IPS DF 4.7 (cell line): ENCODE data around the gene RAB30.
"Not testable (repeated sequence)": the region's sequence is repeated elsewhere in the genome, so short reads cannot be mapped to it uniquely, and the experiment has no call there.

Source experiments
- DNase-seq: peaks from one replicate; pipeline ENCODE4 v3.0.0-alpha.2; 2013; ENCODE audit warnings: low spot score; ENCODE audit errors: extremely low read depth

Gene RAB30

DNA sequence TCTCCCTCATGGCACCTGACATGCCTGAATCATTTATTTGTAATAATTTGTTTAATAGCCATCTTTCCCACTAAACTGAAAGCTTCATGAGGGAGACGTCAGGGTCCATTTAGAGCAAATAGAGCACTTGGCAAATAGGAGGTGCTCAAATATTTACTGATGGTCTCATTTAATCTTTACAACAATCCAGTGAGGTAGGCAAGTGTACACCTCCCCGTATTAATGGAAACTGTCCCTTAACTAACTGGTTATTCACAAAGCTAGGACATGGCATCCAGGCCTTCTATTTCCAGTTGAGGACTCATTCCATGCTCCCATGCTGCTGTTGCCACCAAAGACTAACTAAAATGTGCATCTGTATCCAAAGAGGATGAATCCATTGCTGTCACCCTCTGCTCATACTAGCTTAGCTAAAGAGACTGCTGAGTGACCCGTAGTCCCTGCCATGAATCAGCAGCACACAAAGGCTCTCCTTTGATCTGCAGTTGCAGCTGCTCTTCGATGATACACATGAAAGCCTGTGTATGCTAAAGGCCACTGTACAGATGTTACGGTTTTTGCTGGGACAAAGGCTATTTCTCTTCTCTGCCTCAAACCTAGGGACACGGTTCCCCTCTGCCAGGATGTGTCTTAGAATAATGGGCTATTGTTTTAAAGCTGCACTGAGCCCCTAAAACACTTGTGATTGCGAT lies 82.6 kb downstream of the RAB30 start:
- no peak for DNase-seq

DNA sequence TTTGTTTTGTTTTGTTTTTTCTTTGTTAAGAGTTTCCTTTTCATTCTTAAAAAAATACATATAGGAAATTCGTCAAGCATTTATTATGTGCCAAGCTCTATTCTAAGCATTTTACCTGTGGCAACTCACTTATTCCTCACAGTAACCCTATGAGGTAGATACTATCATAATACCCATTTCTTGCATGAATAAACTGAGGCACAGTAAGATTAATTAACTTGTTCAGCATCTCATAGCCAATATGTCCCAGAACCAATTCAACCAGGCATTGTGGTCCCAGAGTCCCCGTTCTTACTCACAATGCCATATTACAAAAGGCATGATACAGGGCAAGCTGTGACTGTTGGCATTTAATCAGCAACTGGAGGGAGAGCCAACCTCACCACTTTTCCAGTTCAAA lies 83.7 kb downstream of the RAB30 start:
- DNase-seq: no peak

DNA sequence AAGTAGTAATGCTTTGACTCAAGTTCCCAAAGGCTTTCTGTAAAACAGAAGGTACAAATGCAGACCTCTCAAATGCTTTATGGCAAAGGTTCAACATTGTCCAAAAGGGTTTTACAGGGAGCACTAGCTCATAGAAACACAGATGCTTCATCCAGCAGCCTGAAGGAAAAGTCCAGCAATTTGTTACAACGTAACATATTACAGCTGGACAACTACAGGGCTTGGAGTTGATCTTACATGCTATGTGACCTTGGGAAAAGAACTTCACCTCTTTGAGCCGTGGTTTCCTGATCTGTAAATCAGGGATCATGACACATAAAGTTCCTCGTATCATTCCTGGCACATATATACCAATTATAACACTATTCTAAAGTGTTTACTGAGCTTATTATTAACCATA lies 85.3 kb downstream of the RAB30 start:
- DNase-seq: no peak

DNA sequence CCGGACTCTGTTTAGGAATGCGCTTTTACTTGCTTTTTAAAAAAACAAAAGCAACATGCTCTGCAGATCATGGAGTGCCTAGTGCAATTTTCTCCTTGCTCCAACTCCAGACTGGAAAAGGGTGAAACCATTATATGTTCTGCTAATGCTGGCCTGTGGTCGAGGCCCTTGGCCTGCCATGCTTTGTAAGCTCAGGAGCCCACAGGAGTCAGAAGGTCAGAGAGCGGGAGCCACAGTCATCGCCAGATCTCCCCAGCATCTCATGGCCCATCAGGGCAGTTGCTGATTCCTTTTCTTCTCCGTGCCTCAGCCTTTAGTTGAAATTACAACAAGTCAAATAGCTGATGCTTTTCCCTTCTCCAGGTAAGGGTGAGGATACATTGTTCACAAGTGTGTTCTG lies 89.8 kb downstream of the RAB30 start:
- DNase-seq: no peak

DNA sequence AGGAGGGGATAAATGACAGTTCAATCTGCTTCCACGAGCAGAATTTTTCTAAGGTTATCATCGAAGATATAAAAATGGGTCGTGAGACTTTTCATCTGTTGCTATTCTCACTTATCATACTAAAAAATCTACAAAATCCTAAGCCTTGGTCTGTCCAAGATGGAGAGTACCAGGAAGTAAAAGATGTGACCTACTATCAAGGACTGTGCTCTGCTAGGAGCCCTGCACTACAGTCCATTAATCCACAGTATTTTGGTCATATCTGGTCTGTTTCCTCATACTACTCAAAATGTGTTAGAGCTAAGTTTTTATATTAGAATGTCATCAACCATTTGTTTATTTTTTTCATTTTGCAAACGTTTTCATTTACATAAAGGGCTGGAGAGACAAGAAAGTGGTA lies 90.8 kb downstream of the RAB30 start:
- DNase-seq: no peak

DNA sequence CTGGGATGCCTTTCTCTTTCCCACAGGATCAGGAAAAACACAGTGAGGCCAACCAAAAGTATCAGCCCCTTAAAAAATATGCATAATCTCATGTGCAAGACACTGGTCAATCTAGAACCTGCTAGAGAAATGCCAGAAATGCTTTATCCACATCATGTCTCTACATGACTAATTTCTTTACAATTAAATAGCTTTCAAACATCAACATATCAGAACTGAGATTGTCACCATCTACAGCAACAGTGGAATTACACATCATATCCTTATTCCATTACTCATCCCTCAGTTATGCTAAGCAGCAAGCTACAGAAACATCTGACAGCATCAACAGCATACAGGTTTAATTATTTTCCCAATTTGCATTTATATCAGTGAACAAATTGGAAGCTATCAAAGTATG lies 91.4 kb downstream of the RAB30 start:
- DNase-seq: no peak

DNA sequence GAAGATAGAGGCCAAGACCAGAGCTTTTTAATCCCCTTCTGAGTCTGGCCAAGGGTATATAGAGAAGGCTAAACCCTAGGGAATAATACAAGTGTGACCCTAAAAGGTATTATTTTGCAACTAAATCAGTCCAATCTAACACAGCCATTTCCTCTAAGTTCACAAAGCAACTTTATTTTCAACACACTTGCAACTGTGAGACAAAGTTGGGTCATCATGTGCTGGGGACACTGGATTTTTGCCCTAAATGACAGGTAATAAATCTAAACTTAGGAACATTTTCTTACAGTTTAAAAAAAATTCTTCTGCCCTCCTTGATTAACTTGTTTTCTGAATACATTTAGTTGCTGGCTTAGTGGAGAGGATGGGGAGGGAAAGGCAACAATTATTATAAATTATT lies 91.9 kb downstream of the RAB30 start:
- DNase-seq: no peak

DNA sequence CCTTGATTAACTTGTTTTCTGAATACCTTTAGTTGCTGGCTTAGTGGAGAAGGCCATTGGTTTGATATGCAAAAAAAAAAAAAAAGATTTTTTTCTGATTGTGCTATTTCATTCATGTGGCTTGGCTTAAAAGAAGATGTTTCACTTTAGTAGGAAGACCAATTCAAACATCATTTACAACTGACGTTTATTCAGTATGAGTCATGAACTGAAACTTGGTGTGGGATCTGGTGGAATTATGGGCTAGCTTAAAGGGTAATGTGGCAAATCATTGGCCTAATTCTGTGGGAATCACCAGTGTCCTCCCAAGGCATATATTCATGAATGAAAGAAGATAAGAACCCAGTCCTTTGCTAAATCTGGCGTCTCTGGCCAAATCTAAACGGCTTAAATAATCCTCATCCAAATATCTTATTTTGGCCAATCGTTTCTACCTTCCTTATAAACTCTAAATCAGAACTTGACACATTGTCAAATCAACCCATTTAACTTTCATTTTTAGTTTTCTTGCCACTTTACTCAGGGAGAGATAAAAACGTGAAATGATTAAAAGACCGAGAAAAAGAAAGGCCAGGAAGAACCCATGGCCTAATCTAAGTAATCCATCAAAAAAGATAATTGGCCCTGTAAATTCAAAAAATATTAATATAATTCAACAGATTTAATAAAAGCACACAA lies 93.1 kb downstream of the RAB30 start:
- no peak for DNase-seq

DNA sequence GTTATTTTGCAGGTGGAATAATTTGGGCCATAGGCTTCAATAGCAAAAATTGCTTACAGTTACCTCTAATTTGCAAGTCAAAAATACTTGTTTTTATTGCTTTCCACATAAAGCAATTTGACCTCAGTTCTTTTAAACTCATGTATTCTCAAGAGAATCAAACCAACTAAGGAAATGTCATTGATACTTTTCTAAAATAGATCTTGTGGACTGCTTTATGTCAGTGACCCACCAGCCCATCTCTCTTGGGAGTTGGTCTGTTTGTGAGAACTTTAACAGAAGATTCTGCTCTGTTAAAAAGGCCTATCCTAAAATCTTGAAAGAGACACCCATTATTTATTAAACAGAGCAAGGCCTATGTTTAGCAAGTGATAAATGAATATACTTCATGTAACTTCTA lies 94.9 kb downstream of the RAB30 start:
- DNase-seq: no peak

DNA sequence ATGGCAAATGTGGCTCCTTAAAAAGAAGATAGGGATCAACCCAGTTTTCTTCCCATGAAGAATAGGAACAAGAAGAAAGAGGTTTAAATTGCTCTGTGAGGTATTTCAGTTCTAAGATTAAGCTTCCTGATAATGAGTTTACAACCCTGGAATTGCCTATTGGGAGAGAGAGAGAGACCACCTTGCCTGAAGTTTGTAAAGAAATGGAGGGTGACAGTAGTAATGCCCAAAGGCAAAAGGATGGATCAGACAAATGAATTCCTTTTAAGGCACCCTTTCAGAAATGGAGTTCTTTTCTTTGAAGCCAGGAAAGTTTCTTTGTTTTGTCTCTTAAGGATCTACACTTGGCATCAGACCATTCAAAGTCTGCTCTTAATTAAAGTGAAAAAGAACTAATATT lies 95.8 kb downstream of the RAB30 start:
- no peak for DNase-seq

DNA sequence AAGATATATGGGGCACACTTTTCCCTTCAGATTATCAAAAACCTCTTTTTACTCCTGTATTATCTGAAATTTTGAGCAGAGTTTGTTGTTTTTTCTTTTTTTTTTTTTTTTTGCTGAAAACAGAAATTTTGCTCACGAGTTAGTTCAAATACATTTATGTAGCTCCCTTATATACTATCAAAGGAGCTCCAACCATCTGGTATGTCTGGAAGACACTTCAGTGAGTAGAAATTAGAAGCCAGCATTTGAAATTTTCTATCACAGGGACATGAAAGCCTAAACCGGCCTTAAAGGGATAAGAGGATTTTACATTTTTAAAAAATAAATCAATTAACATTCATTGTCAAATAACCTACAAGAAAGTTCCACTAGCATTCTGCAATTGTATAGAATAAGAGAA lies 96.8 kb downstream of the RAB30 start:
- no peak for DNase-seq

DNA sequence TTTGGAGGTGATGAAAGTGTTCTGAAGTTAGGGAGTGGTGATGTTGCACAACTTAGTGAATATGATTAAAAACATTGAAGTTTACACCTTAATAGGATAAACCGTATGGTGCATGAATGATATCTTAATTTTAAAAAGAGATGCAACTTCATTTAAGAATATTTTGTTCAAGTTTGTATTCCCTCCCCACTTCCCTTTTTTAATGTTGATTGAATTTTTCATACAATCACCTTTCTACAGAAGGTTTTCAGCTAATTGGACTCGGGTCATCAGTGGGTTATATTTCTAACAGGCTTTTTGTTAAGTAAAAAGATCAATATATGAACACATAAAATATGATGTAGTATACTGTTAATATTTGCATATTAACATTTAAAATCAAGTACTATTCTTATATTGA lies 97.6 kb downstream of the RAB30 start:
- DNase-seq: no peak

DNA sequence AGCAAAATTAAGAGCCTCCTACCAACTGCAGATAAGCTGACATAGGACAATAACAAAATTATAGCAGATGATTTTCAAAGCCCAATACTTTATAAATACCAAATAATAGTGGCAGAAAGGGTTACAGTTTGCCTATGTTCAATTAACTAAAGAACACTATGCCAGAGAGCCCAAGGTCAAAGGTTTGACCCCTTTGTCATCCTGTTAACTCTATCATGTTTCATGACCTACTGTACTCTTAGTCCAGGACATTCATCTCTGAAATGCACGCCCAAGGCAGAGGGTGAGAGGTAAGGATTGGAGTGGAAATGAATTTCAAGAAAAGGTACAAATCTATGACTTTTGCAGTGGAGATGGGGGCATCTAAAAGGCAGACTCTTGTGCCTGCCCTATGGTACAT lies 99.6 kb downstream of the RAB30 start:
- DNase-seq: no peak

DNA sequence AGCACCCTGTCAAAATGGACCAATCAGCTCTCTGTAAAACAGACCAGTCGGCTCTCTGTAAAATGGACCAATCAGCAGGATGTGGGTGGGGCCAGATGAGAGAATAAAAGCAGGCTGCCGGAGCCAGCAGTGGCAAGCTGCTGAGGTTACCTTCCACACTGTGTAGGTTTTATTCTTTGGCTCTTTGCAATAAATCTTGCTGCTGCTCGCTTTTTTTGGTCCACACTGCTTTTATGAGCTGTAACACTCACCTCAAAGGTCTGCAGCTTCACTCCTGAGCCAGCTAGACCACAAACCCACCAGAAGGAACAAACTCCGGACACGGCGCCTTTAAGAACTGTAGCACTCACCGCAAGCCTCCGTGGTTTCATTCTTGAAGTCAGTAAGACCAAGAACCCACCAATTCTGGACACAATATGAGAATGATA lies 100.2 kb downstream of the RAB30 start:
- DNase-seq: not testable (repeated sequence)

DNA sequence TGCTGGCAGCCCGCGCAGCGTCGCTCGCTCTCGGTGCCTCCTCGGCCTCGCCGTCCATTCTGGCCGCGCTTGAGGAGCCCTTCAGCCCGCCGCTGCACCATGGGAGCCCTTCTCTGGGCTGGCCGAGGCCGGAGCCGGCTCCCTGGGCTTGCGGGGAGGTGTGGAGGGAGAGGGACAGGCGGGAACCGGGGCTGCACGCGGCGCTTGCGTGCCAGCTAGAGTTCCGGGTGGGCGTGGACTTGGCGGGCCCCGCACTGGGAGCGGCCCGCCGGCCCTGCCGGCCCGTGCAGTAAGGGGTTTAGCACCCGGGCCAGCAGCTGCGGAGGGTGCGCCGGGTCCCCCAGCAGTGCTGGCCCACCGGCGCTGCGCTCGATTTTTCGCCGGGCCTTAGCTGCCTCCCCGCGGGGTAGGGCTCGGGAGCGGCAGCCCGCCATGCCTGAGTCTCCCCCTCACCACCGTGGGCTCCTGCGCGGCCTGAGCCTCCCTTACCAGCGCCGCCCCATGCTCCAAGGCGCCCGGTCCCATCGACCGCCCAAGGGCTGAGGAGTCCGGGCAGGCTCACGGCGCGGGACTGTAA lies 101.1 kb downstream of the RAB30 start:
- not testable (repeated sequence) for DNase-seq

DNA sequence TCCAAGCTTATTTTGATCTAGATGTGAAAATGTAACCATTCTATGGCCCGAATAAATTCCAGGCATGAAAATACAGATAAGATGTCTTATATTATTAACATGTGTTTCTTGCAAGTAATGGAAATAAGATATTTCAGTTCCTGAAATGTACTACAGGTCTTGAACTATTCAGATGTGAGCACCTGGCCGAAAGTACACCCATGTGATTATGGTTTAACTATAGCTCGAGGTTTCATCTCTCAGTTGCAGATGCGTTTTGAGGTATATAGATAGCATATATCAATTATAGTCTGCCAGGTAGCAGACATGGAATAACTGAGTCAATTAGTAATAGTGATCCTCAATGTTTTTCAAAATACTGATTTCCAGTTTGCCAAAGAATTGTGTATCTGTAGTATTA lies 101.9 kb downstream of the RAB30 start:
- no peak for DNase-seq

DNA sequence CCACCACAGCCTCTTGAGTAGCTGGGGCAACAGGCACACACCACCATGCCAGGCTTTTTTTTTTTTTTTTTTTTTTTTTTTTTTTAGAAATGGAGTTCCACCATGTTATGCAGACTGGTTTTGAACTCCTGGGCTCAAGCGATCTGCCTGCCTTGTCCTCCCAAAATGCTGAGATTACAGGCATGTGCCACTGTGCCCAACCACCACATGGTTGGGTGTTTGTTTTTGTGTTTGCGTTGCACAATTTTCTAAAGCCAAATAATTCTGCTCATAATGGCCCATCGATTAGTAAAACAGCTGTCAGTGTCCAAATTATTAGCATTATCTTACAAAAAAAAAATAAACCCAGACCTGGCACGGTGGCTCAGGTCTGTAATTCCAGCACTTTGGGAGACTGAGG lies 104.3 kb downstream of the RAB30 start:
- DNase-seq: no peak

DNA sequence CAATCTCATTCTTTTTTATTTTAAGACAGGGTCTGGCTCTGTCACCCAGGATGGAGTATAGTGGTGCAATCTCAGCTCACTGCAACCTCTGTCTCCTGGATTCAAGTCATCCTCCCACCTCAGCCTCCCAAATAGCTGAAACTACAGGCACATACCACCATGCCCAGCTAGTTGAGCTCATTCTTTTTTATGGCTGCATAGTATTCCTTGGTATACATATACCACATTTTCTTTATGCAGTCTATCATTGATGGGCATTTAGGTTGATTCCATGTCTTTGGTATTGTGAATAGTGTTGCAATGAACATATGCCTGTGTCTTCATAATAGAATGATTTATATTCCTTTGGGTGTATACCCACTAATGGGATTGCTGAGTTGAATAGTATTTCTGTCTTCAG lies 109.7 kb downstream of the RAB30 start:
- DNase-seq: not testable (repeated sequence)

DNA sequence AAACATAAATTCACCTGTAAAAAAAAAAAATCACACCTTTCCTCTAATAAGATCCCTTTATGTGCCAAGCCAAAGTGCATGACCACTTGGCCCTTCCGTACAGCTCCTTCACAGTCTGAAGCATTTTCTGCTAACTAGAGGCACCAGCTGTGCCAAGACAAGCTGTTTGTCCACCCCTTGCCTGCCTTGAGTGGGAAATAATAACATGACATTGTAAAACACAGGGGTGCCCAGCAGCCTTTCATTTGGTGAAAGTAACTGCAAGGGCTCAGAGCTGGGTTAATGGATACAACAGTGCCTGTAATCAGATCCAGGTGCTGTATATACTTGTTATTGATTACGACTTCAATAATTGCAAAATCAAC lies 110.9 kb downstream of the RAB30 start:
- no peak for DNase-seq

DNA sequence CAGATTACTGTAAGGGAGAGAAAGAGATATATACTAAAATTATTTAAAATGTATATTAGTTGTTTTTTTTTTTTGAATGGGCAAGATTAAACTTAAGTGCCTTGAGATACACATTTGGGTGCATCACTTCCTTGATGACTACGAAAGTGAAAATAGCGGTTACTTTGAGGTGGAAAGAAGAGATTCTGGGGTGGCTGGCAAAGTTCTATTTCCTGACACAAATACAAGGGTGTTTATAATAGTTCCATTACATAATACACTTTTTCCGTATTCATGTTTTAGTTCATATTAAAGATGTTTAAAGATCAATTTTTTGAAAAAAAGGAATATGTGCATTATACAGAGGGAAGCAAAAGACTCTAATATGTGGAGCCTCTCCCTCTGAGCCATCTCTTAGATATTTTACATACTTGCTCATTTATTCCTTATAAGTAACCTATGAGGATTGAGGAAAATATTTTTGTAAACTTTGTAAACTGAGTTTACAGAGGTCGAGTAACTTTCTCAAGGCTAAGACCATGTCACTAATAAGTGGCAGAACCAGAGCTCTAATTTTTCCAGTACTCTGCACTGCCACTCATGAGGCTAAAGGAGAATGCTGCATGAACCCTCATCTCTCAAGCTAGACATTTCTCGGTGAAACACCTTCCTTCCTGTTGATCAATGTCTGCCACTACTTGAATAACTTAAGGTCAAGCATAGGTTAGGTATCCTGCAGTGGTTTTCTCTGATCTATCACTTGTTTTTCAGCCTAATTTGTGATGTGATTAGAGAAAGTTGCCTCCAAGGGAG lies 111.5 kb downstream of the RAB30 start:
- no peak for DNase-seq

DNA sequence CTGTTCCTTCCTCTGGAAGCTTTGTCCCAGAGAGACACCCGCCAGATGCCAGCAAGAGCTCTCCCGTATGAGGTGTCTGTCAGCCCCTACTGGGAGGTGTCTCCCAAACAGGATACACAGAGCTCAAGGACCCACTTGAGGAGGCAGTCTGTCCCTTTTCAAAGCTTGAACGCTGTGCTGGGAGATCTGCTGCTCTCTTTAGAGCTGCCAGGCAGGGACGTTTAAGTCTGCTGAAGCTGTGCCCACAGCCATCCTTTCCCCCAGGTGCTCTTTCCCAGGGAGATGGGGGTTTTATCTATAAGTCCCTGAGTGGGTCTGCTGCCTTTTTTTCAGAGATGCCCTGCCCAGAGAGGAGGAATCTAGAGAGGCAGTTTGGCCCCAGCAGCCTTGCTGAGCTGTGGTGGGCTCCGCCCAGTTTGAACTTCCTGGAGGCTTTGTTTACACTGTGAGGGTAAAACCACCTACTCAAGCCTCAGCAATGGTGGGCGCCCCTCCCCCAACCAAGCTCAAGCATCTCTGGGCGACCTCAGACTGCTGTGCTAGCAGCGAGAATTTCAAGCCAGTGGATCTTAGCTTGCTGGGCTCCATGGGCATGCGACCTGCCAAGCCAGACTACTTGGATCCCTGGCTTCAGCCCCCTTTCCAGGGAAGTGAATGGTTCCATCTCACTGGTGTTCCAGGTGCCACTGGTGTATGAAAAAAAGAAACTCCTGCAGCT lies 115.8 kb downstream of the RAB30 start:
- not testable (repeated sequence) for DNase-seq

DNA sequence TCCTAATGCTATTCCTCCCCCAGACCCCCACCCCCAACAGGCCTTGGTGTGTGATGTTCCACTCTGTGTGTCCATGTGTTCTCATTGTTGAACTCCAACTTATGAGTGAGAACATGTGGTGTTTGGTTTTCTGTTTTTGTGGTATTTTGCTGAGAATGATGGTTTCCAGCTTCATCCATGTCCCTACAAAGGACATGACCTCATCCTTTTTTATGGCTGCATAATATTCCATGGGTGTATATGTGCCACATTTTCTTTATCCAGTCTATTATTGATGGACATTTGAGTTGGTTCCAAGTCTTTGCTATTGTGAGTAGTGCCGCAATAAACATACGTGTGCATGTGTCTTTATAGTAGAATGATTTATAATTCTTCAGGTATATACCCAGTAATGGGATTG lies 121.2 kb downstream of the RAB30 start:
- not testable (repeated sequence) for DNase-seq
